IPS-20b (cell line): Measurements from ENCODE around the gene GRK6.

Experiments used
- H3K27ac ChIP-seq: one replicate; pipeline ENCODE4 v1.5.1; 2013; ENCODE audit warnings: low read length
- H3K27me3 ChIP-seq: 2 replicates; pipeline ENCODE4 v1.6.1; 2013; ENCODE audit warnings: mild to moderate bottlenecking, low read length, inconsistent platforms; ENCODE audit not compliant: insufficient read depth
- H3K36me3 ChIP-seq: 2 replicates; pipeline ENCODE4 v1.6.1; 2013; ENCODE audit warnings: low read depth, mild to moderate bottlenecking, inconsistent platforms, low read length, moderate library complexity; ENCODE audit not compliant: insufficient read depth
- H3K4me1 ChIP-seq: 2 replicates; pipeline ENCODE4 v1.6.1; 2013; ENCODE audit warnings: mild to moderate bottlenecking, control low read depth, inconsistent platforms, low read length, moderate library complexity; ENCODE audit not compliant: insufficient read depth
- H3K4me3 ChIP-seq: 2 replicates; pipeline ENCODE4 v1.5.1; 2013; ENCODE audit warnings: mild to moderate bottlenecking, low read length, inconsistent platforms
- H3K9ac ChIP-seq: 2 replicates; pipeline ENCODE4 v1.6.1; 2013; ENCODE audit warnings: low read depth, mild to moderate bottlenecking, inconsistent platforms, low read length, moderate library complexity
- H3K9me3 ChIP-seq: 2 replicates; pipeline ENCODE4 v1.6.1; 2013; ENCODE audit warnings: mild to moderate bottlenecking, low read depth, low read length, inconsistent platforms; ENCODE audit not compliant: insufficient read depth

The GRK6 gene

GRCh38 chr5:177388521-177389052 is 37.9 kb upstream of the GRK6 start:
- no peak overlapping the region for H3K27ac ChIP-seq
- no peak overlapping the region for H3K9ac ChIP-seq
- no peaks in the 10 kb centered on the region for H3K36me3 ChIP-seq
- H3K9me3 ChIP-seq = no peaks in the 10 kb centered on the region
- H3K27me3 ChIP-seq = peaks cover 26% of the 10 kb centered on the region
- H3K4me3 ChIP-seq = no peak overlapping the region
- no peaks in the 10 kb centered on the region; the same call in 1 of the 2 replicates for H3K4me1 ChIP-seq

GRCh38 chr5:177389241-177390169 is 37.0 kb upstream of the GRK6 start:
- Histone ChIP-seq H3K4me3 (no peak overlapping the region), H3K27ac (no peak overlapping the region), H3K9me3 (no peaks in the 10 kb centered on the region), H3K9ac (no peak overlapping the region), H3K4me1 (no peaks in the 10 kb centered on the region; the same call in 1 of the 2 replicates), H3K36me3 (no peaks in the 10 kb centered on the region), H3K27me3 (peaks cover 26% of the 10 kb centered on the region)

GRCh38 chr5:177390363-177391300 is 35.8 kb upstream of the GRK6 start:
- Histone ChIP-seq H3K27me3 (peaks cover 26% of the 10 kb centered on the region), H3K27ac (no peak overlapping the region), H3K4me3 (no peak overlapping the region)

GRCh38 chr5:177392765-177393164 is 33.7 kb upstream of the GRK6 start:
- H3K27ac ChIP-seq = no peak overlapping the region
- H3K27me3 ChIP-seq = peaks cover 26% of the 10 kb centered on the region
- H3K4me1 ChIP-seq = no peaks in the 10 kb centered on the region; the same call in 1 of the 2 replicates
- H3K36me3 ChIP-seq = no peaks in the 10 kb centered on the region
- no peak overlapping the region for H3K4me3 ChIP-seq
- no peaks in the 10 kb centered on the region for H3K9me3 ChIP-seq
- H3K9ac ChIP-seq = no peak overlapping the region

More at GRCh38 chr5:177390363-177391300, 35.8 kb upstream of the GRK6 start:
- no peaks in the 10 kb centered on the region for H3K36me3 ChIP-seq
- no peaks in the 10 kb centered on the region; the same call in 1 of the 2 replicates for H3K4me1 ChIP-seq
- H3K9ac ChIP-seq = peak overlapping the region; percentile 47; the same call in 1 of the 2 replicates
- no peaks in the 10 kb centered on the region for H3K9me3 ChIP-seq

- no peak overlapping the region for H3K4me3 ChIP-seq
- H3K27me3 ChIP-seq = peaks cover 21% of the 10 kb centered on the region
- no peak overlapping the region for H3K27ac ChIP-seq
- H3K4me1 ChIP-seq = no peaks in the 10 kb centered on the region; the same call in 1 of the 2 replicates
- no peaks in the 10 kb centered on the region for H3K36me3 ChIP-seq
- no peak overlapping the region for H3K9ac ChIP-seq
- no peaks in the 10 kb centered on the region for H3K9me3 ChIP-seq
Observed at GRCh38 chr5:177393206-177393765, 33.2 kb upstream of the GRK6 start.

- Histone ChIP-seq H3K4me3 (no peak overlapping the region), H3K9me3 (no peaks in the 10 kb centered on the region), H3K27ac (no peak overlapping the region), H3K36me3 (no peaks in the 10 kb centered on the region), H3K27me3 (peaks cover 14% of the 10 kb centered on the region), H3K9ac (no peak overlapping the region), H3K4me1 (no peaks in the 10 kb centered on the region; the same call in 1 of the 2 replicates)
Observed at GRCh38 chr5:177393990-177394389, 32.5 kb upstream of the GRK6 start.

GRCh38 chr5:177396078-177396477 is 30.4 kb upstream of the GRK6 start:
- no peaks in the 10 kb centered on the region for H3K4me1 ChIP-seq
- no peaks in the 10 kb centered on the region for H3K36me3 ChIP-seq

GRCh38 chr5:177396807-177397206 is 29.7 kb upstream of the GRK6 start:
- Histone ChIP-seq H3K36me3 (no peaks in the 10 kb centered on the region), H3K4me3 (no peak overlapping the region), H3K9ac (no peak overlapping the region), H3K4me1 (no peaks in the 10 kb centered on the region), H3K27me3 (peaks cover 28% of the 10 kb centered on the region), H3K9me3 (no peaks in the 10 kb centered on the region), H3K27ac (no peak overlapping the region)

More at GRCh38 chr5:177396078-177396477, 30.4 kb upstream of the GRK6 start:
- Histone ChIP-seq H3K9ac (no peak overlapping the region), H3K4me3 (no peak overlapping the region), H3K27ac (no peak overlapping the region), H3K27me3 (peaks cover 21% of the 10 kb centered on the region), H3K9me3 (no peaks in the 10 kb centered on the region)

- H3K27me3 ChIP-seq = peaks cover 39% of the 10 kb centered on the region
- H3K4me3 ChIP-seq = no peak overlapping the region
- H3K27ac ChIP-seq = no peak overlapping the region
- no peaks in the 10 kb centered on the region for H3K36me3 ChIP-seq
- no peaks in the 10 kb centered on the region for H3K9me3 ChIP-seq
- H3K9ac ChIP-seq = no peak overlapping the region
- H3K4me1 ChIP-seq = no peaks in the 10 kb centered on the region
Observed at GRCh38 chr5:177397875-177398390, 28.5 kb upstream of the GRK6 start.

GRCh38 chr5:177399997-177400868 is 26.2 kb upstream of the GRK6 start, which contains the start of gene PFN3:
Gene PFN3 (minus strand): TSS chr5:177400661. CDS start chr5:177400576, 85 bp downstream.
- H3K27me3 ChIP-seq = peaks cover 62% of the 10 kb centered on the region
- H3K9ac ChIP-seq = no peak within 1 kb of the TSS
- H3K4me3 ChIP-seq = no peak within 1 kb of the TSS
- no peak within 1 kb of the TSS for H3K27ac ChIP-seq
- no peaks in the 10 kb centered on the region for H3K4me1 ChIP-seq
- H3K9me3 ChIP-seq = no peaks in the 10 kb centered on the region
- H3K36me3 ChIP-seq = no peaks in the 10 kb centered on the region
